Left ventricle myocardium inferior (tissue), 1 donor: ENCODE data around the gene HBEGF. TPM values are rescaled to one million over a fixed set of nuclear protein-coding genes. Genes with fewer than 3 reads are reported as not detected.

Experiments used
- DNase-seq: peaks from one replicate; pipeline ENCODE4 v3.0.0-alpha.2; 2020
- H3K27ac ChIP-seq: fragments of 200-600 bp; replicated peaks from 2 replicates; pipeline ENCODE4 v1.8.0; 2021
- H3K27me3 ChIP-seq: fragments of 200-600 bp; 2 replicates; pipeline ENCODE4 v1.8.0; 2021; ENCODE audit warnings: low read depth
- H3K36me3 ChIP-seq: fragments of 200-600 bp; 2 replicates; pipeline ENCODE4 v1.8.0; 2021
- H3K4me1 ChIP-seq: fragments of 200-600 bp; 2 replicates; pipeline ENCODE4 v1.8.0; 2021
- H3K4me3 ChIP-seq: fragments of 200-600 bp; 2 replicates; pipeline ENCODE4 v1.8.0; 2021; ENCODE audit warnings: mild to moderate bottlenecking, moderate library complexity
- H3K9me3 ChIP-seq: fragments of 200-600 bp; replicated peaks from 2 replicates; pipeline ENCODE4 v1.8.0; 2021
- CTCF ChIP-seq: fragments of 200-600 bp; IDR thresholded peaks from 2 replicates; pipeline ENCODE4 v1.8.0; 2021; ENCODE audit warnings: antibody characterized with exemption, mild to moderate bottlenecking, borderline replicate concordance
- intact Hi-C: fragments of 100-400 bp; cut with micrococcal nuclease; formaldehyde crosslinking; loops from one replicate; pipeline ENCODE4 v1.11.0; 2022
- total RNA-seq: library from RNA; stranded (reverse); fragmentation: NEBNext Ultra II Directional; extraction: Animal tissue kit (Norgen Biotek cat#: 25700); gene quantifications from one replicate; pipeline ENCODE4 v1.2.1, GENCODE V29; 2021
- donor health status: DM: no; HTN: yes; CAD: no; lungs with severe emphysema.

Gene HBEGF
- total RNA-seq, 1 donor from 2014 or later: 27.2 TPM

GRCh38 chr5:140371356-140372151 is 25.2 kb upstream of the HBEGF start:
- no peaks in the 10 kb centered on the region for H3K27me3 ChIP-seq
- H3K9me3 ChIP-seq: no peaks in the 10 kb centered on the region
- intact Hi-C loops: loop anchor here (10.0 kb wide), 1 partner anchor 353 kb away; no protein-coding TSS in a partner anchor
- H3K36me3 ChIP-seq: no peaks in the 10 kb centered on the region
- H3K4me1 ChIP-seq: peaks cover 9% of the 10 kb centered on the region
- H3K4me3 ChIP-seq: no peak overlapping the region
- no peak overlapping the region for H3K27ac ChIP-seq
- DNase-seq: no peak
- TF ChIP-seq CTCF: no peak

- H3K36me3 ChIP-seq: no peaks in the 10 kb centered on the region
- TF ChIP-seq CTCF: no peak
- no peak overlapping the region for H3K27ac ChIP-seq
- H3K27me3 ChIP-seq: no peaks in the 10 kb centered on the region
- no peaks in the 10 kb centered on the region for H3K9me3 ChIP-seq
- intact Hi-C loops: no loop called here
- no peak overlapping the region for H3K4me3 ChIP-seq
- H3K4me1 ChIP-seq: peaks cover 8% of the 10 kb centered on the region
- no peak for DNase-seq
These were observed 21.0 kb upstream of the HBEGF start for GRCh38 chr5:140367256-140368013.

- no peak overlapping the region for H3K27ac ChIP-seq
- H3K9me3 ChIP-seq: no peaks in the 10 kb centered on the region
- no peak overlapping the region for H3K4me3 ChIP-seq
- no peak for TF ChIP-seq CTCF
- intact Hi-C loops: no loop called here
- H3K27me3 ChIP-seq: no peaks in the 10 kb centered on the region
- H3K36me3 ChIP-seq: no peaks in the 10 kb centered on the region
- peaks cover 8% of the 10 kb centered on the region for H3K4me1 ChIP-seq
- no peak for DNase-seq
These were observed 20.3 kb upstream of the HBEGF start for GRCh38 chr5:140366589-140367255.

GRCh38 chr5:140365941-140366340 is 19.5 kb upstream of the HBEGF start:
- Histone ChIP-seq H3K9me3 (no peaks in the 10 kb centered on the region), H3K4me3 (no peak overlapping the region), H3K27ac (no peak overlapping the region), H3K36me3 (no peaks in the 10 kb centered on the region), H3K4me1 (peaks cover 8% of the 10 kb centered on the region), H3K27me3 (no peaks in the 10 kb centered on the region)
- DNase-seq: no peak
- intact Hi-C loops: no loop called here
- no peak for TF ChIP-seq CTCF

GRCh38 chr5:140365282-140365681 is 18.9 kb upstream of the HBEGF start:
- Histone ChIP-seq H3K27me3 (no peaks in the 10 kb centered on the region), H3K27ac (no peak overlapping the region), H3K36me3 (no peaks in the 10 kb centered on the region), H3K4me1 (peaks cover 8% of the 10 kb centered on the region), H3K4me3 (no peak overlapping the region), H3K9me3 (no peaks in the 10 kb centered on the region)
- intact Hi-C loops: no loop called here
- no peak for DNase-seq
- no peak for TF ChIP-seq CTCF
